HEK293T (cell line): ENCODE results near the gene C1orf56.

ENCODE experiments used
- ARNT ChIP-seq: fragments of 450-650 bp; IDR thresholded peaks from 2 replicates; pipeline ENCODE4 v1.6.1; 2017; ENCODE audit warnings: mild to moderate bottlenecking
- BHLHE40 ChIP-seq: fragments of 450-650 bp; IDR thresholded peaks from 2 replicates; pipeline ENCODE4 v1.6.1; 2016; ENCODE audit warnings: mild to moderate bottlenecking, moderate library complexity, borderline replicate concordance
- CTBP1 ChIP-seq: fragments of 450-650 bp; IDR thresholded peaks from 2 replicates; pipeline ENCODE4 v1.6.1; 2016; ENCODE audit warnings: borderline replicate concordance
- ELF4 ChIP-seq: fragments of 450-650 bp; IDR thresholded peaks from 2 replicates; pipeline ENCODE4 v1.6.1; 2017; ENCODE audit warnings: antibody characterized with exemption
- FOXA1 ChIP-seq: fragments of 450-650 bp; IDR thresholded peaks from 2 replicates; pipeline ENCODE4 v1.6.1; 2016; ENCODE audit warnings: mild to moderate bottlenecking
- FOXK2 ChIP-seq: fragments of 450-650 bp; IDR thresholded peaks from 2 replicates; pipeline ENCODE4 v1.6.1; 2016; ENCODE audit warnings: mild to moderate bottlenecking
- FOXM1 ChIP-seq: fragments of 450-650 bp; IDR thresholded peaks from 2 replicates; pipeline ENCODE4 v1.6.1; 2017; ENCODE audit warnings: mild to moderate bottlenecking, borderline replicate concordance
- HDGF ChIP-seq: fragments of 450-650 bp; IDR thresholded peaks from 2 replicates; pipeline ENCODE4 v1.6.1; 2017; ENCODE audit warnings: antibody characterized with exemption, borderline replicate concordance
- NFRKB ChIP-seq: fragments of 450-650 bp; IDR thresholded peaks from 2 replicates; pipeline ENCODE4 v1.6.1; 2016; ENCODE audit warnings: mild to moderate bottlenecking, moderate library complexity
- SP1 ChIP-seq: fragments of 450-650 bp; IDR thresholded peaks from 2 replicates; pipeline ENCODE4 v1.6.1; 2017
- SUZ12 ChIP-seq: fragments of 450-650 bp; IDR thresholded peaks from 2 replicates; pipeline ENCODE4 v1.6.1; 2016; ENCODE audit warnings: mild to moderate bottlenecking
- TARDBP ChIP-seq: fragments of 450-650 bp; IDR thresholded peaks from 2 replicates; pipeline ENCODE4 v1.6.1; 2016
- ZNF384 ChIP-seq: fragments of 450-650 bp; IDR thresholded peaks from 2 replicates; pipeline ENCODE4 v1.6.1; 2016
- TF ChIP-seq, protein P1 (sequence below): fragments of 450-650 bp; IDR thresholded peaks from 2 replicates; pipeline ENCODE4 v1.6.1; 2016

GRCh38 chr1:151000408-151000807 lies 47.1 kb upstream of the C1orf56 start:
- TF ChIP-seq FOXK2 (no peak), CTBP1 (no peak), FOXM1 (no peak), TARDBP (no peak), NFRKB (no peak), ELF4 (no peak), ARNT (no peak), SP1 (no peak), ZNF384 (no peak), FOXA1 (no peak), BHLHE40 (no peak), SUZ12 (no peak), HDGF (no peak)
- TF ChIP-seq, protein P1, sequence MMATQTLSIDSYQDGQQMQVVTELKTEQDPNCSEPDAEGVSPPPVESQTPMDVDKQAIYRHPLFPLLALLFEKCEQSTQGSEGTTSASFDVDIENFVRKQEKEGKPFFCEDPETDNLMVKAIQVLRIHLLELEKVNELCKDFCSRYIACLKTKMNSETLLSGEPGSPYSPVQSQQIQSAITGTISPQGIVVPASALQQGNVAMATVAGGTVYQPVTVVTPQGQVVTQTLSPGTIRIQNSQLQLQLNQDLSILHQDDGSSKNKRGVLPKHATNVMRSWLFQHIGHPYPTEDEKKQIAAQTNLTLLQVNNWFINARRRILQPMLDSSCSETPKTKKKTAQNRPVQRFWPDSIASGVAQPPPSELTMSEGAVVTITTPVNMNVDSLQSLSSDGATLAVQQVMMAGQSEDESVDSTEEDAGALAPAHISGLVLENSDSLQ, result no peak
